ENCODE data around the gene TAPBPL. TPM values are rescaled to one million over a fixed set of nuclear protein-coding genes. Genes with fewer than 3 reads are reported as not detected.
"Not testable (repeated sequence)": the region's sequence is repeated elsewhere in the genome, so short reads cannot be mapped to it uniquely, and the experiment has no call there.

Gene TAPBPL
- total RNA-seq, 2 experiments from 2014 or later, result 49.4 to 50.1 TPM

DNA sequence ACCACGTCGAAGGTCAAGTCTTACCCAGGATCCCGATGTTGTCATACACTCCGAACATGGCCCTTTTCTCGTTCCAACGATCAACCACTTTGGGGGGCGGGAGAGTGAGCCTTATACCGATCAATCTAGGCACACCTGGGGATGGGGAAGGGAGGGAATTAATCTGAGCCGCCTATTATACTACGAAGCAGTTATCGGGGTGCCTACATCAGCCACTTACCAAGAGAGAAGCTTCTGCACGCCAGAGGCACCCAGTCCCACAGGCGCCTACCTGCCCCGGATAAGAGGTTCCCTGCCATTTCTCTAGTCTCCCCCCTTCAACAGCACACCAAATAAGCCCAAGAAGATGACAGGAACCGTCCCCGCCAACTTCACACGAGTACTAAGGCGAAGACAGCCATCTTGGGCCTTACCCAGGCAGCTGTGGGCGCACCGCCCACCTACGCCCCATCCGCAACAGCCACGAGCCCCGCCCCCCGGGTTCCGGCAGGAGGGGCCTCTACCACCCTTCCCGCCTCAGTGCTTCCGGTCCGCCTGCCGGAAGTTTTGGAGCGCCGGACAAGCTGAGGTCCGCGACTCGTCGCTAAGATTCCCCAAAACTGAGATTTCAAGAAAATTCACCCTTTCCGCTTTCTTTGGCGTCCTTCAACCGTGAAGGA lies 41.1 kb downstream of the TAPBPL start, which contains the start of gene MRPL51:
TSS of gene MRPL51 (minus strand) at position 425 of the 659 bp plus-strand sequence. CDS start at position 299, 126 bp downstream.
- peak; percentile 66 for ATAC-seq (ENCODE audit: low read depth)
- peaks cover 25% of the 10 kb centered on the region for H3K4me1 Mint-ChIP-seq
- POLR2A ChIA-PET, result interaction anchor here (0.6 to 5.6 kb wide), 23 partner anchors 9 to 453 kb away, joined by 3 to 108 read pairs (median 4); partner anchors contain the start of genes COPS7A, GAPDH, MLF2 and SPSB2
- peaks cover 24% of the 10 kb centered on the region for H3K36me3 Mint-ChIP-seq
- no peaks in the 10 kb centered on the region for H3K9me3 Mint-ChIP-seq
- DNase-seq, result peak; percentile 99
- no peaks in the 10 kb centered on the region for H3K27me3 Mint-ChIP-seq
- H3K4me3 Mint-ChIP-seq, result peak within 1 kb of the TSS; percentile 97
- H3K27ac Mint-ChIP-seq, result peak within 1 kb of the TSS; percentile 97

DNA sequence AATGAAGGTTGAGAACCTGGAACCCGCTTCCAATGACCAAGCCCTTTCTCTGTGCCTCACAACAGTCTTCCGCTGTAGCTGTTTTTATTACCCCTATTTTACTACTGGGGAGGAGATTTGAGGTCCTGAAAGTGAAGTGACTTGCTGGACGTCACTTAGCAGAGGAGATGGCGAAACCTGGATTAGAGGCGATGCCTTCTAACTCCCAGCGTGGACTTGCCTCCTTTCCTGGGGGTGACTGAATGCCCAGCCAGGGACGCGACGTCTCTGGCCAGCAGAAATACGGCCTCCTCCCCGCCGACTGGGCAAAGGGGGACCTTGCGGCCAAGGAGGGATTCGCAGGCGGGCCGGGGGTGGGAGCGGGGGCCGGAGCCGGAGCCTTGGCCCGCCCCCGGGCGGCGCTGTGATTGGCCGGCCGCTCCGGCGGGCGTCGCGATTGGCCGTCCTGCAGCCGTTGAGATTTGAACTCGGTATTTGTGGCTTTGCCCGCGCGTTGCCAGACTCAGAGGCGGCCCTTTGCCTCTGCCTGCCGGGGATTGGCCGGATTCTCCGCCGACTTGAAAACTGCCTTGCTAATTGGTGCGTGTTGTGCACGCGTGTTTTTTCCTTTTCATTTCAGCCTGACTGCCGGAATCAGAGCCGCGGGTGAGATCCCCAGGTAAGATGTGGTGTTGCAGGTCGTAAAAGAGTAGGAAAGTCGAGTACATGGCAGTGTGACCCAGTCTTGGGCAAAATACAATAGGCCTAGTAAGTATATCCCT lies 41.8 kb downstream of the TAPBPL start, which contains the start of gene NCAPD2:
TSS of gene NCAPD2 (plus strand) at position 606 of the 761 bp plus-strand sequence. CDS start 997 bp downstream, outside the sequence.
- DNase-seq (peak; percentile 94), ATAC-seq (ENCODE audit: low read depth) (peak; percentile 87)
- Mint-ChIP-seq H3K27ac (peak within 1 kb of the TSS; percentile 97), H3K4me3 (peak within 1 kb of the TSS; percentile 97), H3K27me3 (no peaks in the 10 kb centered on the region), H3K4me1 (peaks cover 28% of the 10 kb centered on the region), H3K36me3 (peaks cover 25% of the 10 kb centered on the region), H3K9me3 (no peaks in the 10 kb centered on the region)
- POLR2A ChIA-PET, result interaction anchor here (0.6 to 5.6 kb wide), 30 partner anchors 9 to 453 kb away, joined by 3 to 108 read pairs (median 4); partner anchors contain the start of genes COPS7A, GAPDH, MLF2 and SPSB2

DNA sequence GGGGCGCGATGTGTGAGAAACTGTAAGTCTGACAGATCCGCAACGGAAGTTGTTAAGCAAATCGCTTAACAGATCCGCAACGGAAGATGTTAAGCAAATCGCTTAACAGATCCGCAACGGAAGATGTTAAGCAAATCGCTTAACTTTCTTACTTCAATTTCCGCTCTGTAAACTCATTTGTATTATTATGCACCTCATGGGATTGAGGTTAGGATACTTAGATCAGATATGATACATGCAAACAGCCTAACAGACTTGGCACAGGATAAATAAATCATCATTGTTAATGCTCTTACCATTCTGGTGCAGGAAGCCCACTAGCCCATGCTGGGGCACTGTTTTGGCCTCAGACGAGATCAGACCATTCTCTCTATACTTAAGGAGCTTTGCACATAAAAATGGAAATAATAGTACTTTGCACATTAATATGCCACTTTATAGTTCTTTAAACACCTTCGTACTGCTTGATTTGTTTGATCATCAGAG lies 42.5 kb downstream of the TAPBPL start:
- Mint-ChIP-seq H3K4me1 (peaks cover 28% of the 10 kb centered on the region), H3K36me3 (peaks cover 28% of the 10 kb centered on the region), H3K27ac (peak overlapping the region; percentile 97), H3K27me3 (no peaks in the 10 kb centered on the region), H3K9me3 (no peaks in the 10 kb centered on the region), H3K4me3 (peak overlapping the region; percentile 96)
- POLR2A ChIA-PET, result interaction anchor here (0.6 to 5.6 kb wide), 15 partner anchors 8 to 118 kb away, joined by 3 to 108 read pairs (median 3); partner anchors contain the start of genes GAPDH, NOP2 and VAMP1
- DNase-seq (no peak), ATAC-seq (ENCODE audit: low read depth) (peak; percentile 5)

DNA sequence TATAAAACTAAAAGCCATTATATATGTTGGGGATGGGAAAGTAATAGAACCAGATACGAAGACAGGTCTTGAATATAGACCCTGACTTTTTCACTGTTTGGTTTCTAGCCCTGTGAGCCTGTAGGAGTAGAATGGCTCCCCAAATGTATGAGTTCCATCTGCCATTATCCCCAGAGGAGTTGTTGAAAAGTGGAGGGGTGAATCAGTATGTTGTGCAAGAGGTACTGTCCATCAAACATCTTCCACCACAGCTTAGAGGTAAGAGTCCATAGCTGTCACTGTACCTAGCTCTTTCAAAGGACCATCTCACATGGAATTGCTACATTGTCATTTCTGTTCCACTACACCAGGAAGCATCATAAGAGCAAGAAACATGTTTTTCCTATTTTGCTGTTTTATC lies 43.1 kb downstream of the TAPBPL start:
- DNase-seq, result no peak
- no peaks in the 10 kb centered on the region for H3K27me3 Mint-ChIP-seq
- peaks cover 28% of the 10 kb centered on the region for H3K36me3 Mint-ChIP-seq
- peak overlapping the region; percentile 96 for H3K4me3 Mint-ChIP-seq
- no peak for ATAC-seq (ENCODE audit: low read depth)
- no peaks in the 10 kb centered on the region for H3K9me3 Mint-ChIP-seq
- peaks cover 28% of the 10 kb centered on the region for H3K4me1 Mint-ChIP-seq
- POLR2A ChIA-PET, result interaction anchor here (0.6 to 5.6 kb wide), 16 partner anchors 9 to 169 kb away, joined by 3 to 108 read pairs (median 3); partner anchors contain the start of genes GAPDH, NOP2 and VAMP1
- H3K27ac Mint-ChIP-seq, result peak overlapping the region; percentile 97

DNA sequence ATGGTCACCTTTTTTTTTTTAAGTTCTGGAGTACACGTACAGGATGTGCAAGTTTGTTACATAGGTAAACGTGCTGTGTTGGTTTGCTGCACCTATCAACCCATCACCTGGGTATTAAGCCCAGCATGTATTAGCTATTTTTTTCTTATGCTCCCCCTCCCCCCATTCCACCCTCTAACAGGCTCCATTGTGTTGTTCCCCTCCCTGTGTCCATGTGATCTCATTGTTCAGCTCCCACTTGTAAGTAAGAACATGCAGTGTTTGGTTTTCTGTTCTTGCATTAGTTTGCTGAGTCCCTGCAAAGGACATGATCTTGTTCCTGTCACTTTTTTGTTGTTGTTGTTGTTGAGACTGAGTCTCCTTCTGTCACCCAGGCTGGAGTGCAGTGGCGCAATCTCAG lies 45.4 kb downstream of the TAPBPL start:
- not testable (repeated sequence) for H3K27me3 Mint-ChIP-seq; DNase-seq; ATAC-seq (ENCODE audit: low read depth); H3K27ac Mint-ChIP-seq; H3K9me3 Mint-ChIP-seq
- Mint-ChIP-seq H3K4me1 (peaks cover 23% of the 10 kb centered on the region), H3K4me3 (peak overlapping the region; percentile 56), H3K36me3 (peaks cover 21% of the 10 kb centered on the region)
- POLR2A ChIA-PET, result interaction anchor here (0.6 to 3.9 kb wide), 7 partner anchors 9 to 44 kb away, joined by 3 to 36 read pairs (median 4); partner anchors contain the start of gene GAPDH

DNA sequence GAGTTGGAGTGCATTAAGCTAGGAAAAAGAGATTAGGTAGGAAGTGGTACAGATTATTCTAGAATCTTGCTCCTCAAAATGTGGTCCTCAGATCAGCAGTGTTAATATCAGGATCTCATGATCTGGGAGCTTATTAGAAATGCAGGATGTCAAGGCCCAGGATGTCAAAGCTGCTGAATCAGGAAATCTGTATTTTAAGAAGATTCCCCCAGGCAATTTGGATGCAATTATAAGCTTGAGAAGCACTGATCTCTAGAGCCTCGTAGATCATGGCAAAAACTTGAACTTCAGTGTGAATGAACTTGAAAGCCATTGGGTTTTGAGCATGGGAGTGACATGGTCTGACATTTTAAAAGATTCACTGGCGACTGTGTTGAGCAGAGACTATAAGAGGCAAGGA lies 48.6 kb downstream of the TAPBPL start:
- no peak for ATAC-seq (ENCODE audit: low read depth)
- H3K27ac Mint-ChIP-seq, result no peak overlapping the region
- no peaks in the 10 kb centered on the region for H3K9me3 Mint-ChIP-seq
- no peak overlapping the region for H3K4me3 Mint-ChIP-seq
- H3K4me1 Mint-ChIP-seq, result peaks cover 18% of the 10 kb centered on the region
- POLR2A ChIA-PET, result interaction anchor here (0.8 to 1.7 kb wide), 5 partner anchors 30 to 75 kb away, joined by 3 to 5 read pairs (median 4); partner anchors contain the start of genes GAPDH and VAMP1
- no peaks in the 10 kb centered on the region for H3K27me3 Mint-ChIP-seq
- no peak for DNase-seq
- H3K36me3 Mint-ChIP-seq, result peaks cover 22% of the 10 kb centered on the region

DNA sequence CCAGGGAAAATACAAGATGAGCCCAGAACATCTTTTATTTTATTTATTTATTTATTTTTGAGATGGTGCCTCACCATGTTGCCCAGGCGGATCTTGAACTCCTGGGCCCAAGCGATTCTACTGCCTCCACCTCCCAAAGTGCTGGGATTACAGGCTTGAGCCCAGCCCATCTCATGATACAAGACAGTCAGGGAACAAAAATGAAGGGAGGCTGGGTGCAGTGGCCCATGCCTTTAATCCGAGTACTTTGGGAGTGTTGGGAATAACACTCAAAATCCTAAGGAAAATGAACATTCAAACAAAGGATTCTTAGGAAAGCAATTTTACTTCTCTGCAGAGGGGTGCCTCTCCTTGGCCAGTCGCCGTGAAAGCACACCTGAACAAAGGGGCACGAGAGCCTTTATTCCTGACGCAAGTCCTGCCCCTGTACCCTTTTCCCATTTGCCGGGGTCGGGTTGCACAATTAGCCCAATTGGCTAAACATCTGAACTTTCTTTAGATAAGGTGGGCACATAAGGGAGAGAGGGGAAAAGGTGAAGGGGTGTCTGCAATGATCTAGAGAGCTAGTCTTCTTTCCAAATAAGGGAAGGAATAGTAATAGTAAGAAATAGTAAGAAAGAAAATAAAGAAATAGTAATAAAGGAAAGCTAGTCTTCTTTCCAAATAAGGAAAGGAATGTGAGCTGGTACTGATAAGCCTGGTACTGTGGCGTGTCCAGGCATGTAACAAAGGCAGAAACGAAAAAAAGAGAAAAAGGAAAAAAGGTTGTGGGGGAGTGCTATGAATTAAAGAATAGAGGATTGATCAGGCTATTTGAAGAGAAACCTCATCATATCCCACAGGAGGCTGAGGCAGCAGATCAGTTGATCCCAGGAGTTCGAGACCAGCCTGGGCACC lies 55.5 kb downstream of the TAPBPL start:
- POLR2A ChIA-PET, result interaction anchor here (0.8 to 1.2 kb wide), 4 partner anchors 10 to 30 kb away, joined by 3 read pairs; partner anchors contain the start of gene GAPDH
- no peaks in the 10 kb centered on the region for H3K9me3 Mint-ChIP-seq
- H3K4me1 Mint-ChIP-seq, result peaks cover 7% of the 10 kb centered on the region
- H3K27me3 Mint-ChIP-seq, result no peaks in the 10 kb centered on the region
- no peak overlapping the region for H3K27ac Mint-ChIP-seq
- DNase-seq, result no peak
- no peak for ATAC-seq (ENCODE audit: low read depth)
- H3K4me3 Mint-ChIP-seq, result no peak overlapping the region
- H3K36me3 Mint-ChIP-seq, result peaks cover 32% of the 10 kb centered on the region

DNA sequence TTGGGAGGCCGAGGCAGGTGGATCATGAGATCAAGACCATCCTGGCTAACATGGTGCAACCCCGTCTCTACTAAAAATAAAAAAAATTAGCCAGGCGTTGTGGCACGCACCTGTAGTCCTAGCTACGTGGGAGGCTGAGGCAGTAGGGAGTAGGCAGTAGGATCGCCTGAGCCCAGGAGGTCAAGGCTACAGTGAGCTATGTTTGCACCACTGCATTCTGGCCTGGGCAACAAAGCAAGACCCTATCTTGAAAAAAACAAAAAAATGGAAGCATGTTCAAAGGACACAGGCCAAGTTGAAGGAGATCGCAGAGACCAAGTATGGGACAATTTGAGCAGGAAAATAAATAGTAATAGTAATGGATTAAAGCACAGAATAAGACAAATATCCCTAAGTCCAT lies 56.2 kb downstream of the TAPBPL start:
- Mint-ChIP-seq H3K27me3 (no peaks in the 10 kb centered on the region), H3K9me3 (no peaks in the 10 kb centered on the region), H3K27ac (no peak overlapping the region), H3K4me1 (peaks cover 6% of the 10 kb centered on the region), H3K36me3 (peaks cover 37% of the 10 kb centered on the region), H3K4me3 (no peak overlapping the region)
- no peak for DNase-seq
- no peak for ATAC-seq (ENCODE audit: low read depth)
- POLR2A ChIA-PET, result interaction anchor here (0.7 to 1.1 kb wide), 4 partner anchors 26 to 215 kb away, joined by 3 read pairs; partner anchors contain the start of gene GAPDH

Other genes starting within 250 kb of the TAPBPL start
- gene PLEKHG6, start 141.4 kb upstream of the TAPBPL start, total RNA-seq, result not detected
- 10 to 100 TPM; 82.9 to 87.1 TPM for gene TNFRSF1A, start 110.0 kb upstream of the TAPBPL start, total RNA-seq
- gene SCNN1A, start 76.5 kb upstream of the TAPBPL start, total RNA-seq, result 1 to 10 TPM in 1 of 2 experiments, under 1 TPM in 1; 0.43 to 1.1 TPM
- 1 to 10 TPM in 1 of 2 experiments, under 1 TPM in 1; 0.61 to 1.4 TPM for gene LTBR, start 67.9 kb upstream of the TAPBPL start, total RNA-seq
- gene CD27, start 7.1 kb upstream of the TAPBPL start, total RNA-seq, result 100 to 1,000 TPM; 152 to 158 TPM
- gene VAMP1, start 18.6 kb downstream of the TAPBPL start, total RNA-seq, result 10 to 100 TPM; 65.5 to 72.1 TPM
- gene MRPL51, start 41.2 kb downstream of the TAPBPL start, total RNA-seq, result 100 to 1,000 TPM; 169 to 170 TPM
- 100 to 1,000 TPM; 147 to 157 TPM for gene NCAPD2, start 42.1 kb downstream of the TAPBPL start, total RNA-seq
- 1,000 to 10,000 TPM; 4,618 to 4,824 TPM for gene GAPDH, start 82.5 kb downstream of the TAPBPL start, total RNA-seq
- gene IFFO1, start 104.0 kb downstream of the TAPBPL start, total RNA-seq, result 10 to 100 TPM; 35.8 to 37.5 TPM
- 10 to 100 TPM; 76.1 to 78.6 TPM for gene NOP2, start 116.2 kb downstream of the TAPBPL start, total RNA-seq
- gene CHD4, start 155.3 kb downstream of the TAPBPL start, total RNA-seq, result 100 to 1,000 TPM; 273 to 277 TPM
- 10 to 100 TPM; 19.4 to 20.9 TPM for gene LPAR5, start 183.9 kb downstream of the TAPBPL start, total RNA-seq
- gene ACRBP, start 195.4 kb downstream of the TAPBPL start, total RNA-seq, result 1 to 10 TPM; 8.0 to 8.8 TPM
- 10 to 100 TPM; 46.9 to 49.3 TPM for gene ING4, start 211.1 kb downstream of the TAPBPL start, total RNA-seq
- 10 to 100 TPM; 79.5 to 88.2 TPM for gene ZNF384, start 237.3 kb downstream of the TAPBPL start, total RNA-seq
- 1 to 10 TPM in 1 of 2 experiments, under 1 TPM in 1; 0.75 to 1.1 TPM for gene PIANP, start 248.8 kb downstream of the TAPBPL start, total RNA-seq